Gastrocnemius medialis (tissue), 4 donors: ENCODE results near the gene MAPK4. TPM values are rescaled to one million over a fixed set of nuclear protein-coding genes. Genes with fewer than 3 reads are reported as not detected.

Source experiments
- ATAC-seq, 2 donors: fragments of 150-250 bp; one replicate each; pipeline ENCODE4 v1.9.1; 2016
- DNase-seq, 2 donors: peaks; one replicate each; pipeline ENCODE4 v3.0.0-alpha.2; 2019
- H3K27ac ChIP-seq, 4 donors: fragments of 200-600 bp; sonication (generic); 1 replicate in 1 of 4; 2 replicates in 3 of 4; pipeline ENCODE4 v1.5.1; 2016 to 2018; ENCODE audit warnings: mild to moderate bottlenecking in 2 of 4, moderate library complexity in 1 of 4
- H3K27me3 ChIP-seq, 3 donors: fragments of 200-600 bp; sonication (generic) in 2 of 3; 1 replicate in 1 of 3; 2 replicates in 2 of 3; pipeline versions ENCODE4 v1.5.1 to v1.6.0; 2016 to 2019; ENCODE audit warnings: mild to moderate bottlenecking in 1 of 3, moderate library complexity in 1 of 3
- H3K36me3 ChIP-seq, 2 donors: fragments of 200-600 bp; sonication (generic) in 1 of 2; one replicate each; pipeline ENCODE4 v1.5.1; 2017 to 2018
- H3K4me1 ChIP-seq, 2 donors: fragments of 200-600 bp; sonication (generic) in 1 of 2; one replicate each; pipeline ENCODE4 v1.5.1; 2016 to 2017; ENCODE audit warnings: mild to moderate bottlenecking in 2 of 2
- H3K4me3 ChIP-seq, 4 donors: fragments of 200-600 bp; sonication (generic) in 3 of 4; 1 replicate in 1 of 4; 2 replicates in 3 of 4; pipeline ENCODE4 v1.5.1; 2016 to 2019; ENCODE audit warnings: mild to moderate bottlenecking in 2 of 4
- H3K9me3 ChIP-seq, 3 donors: fragments of 200-600 bp; sonication (generic) in 2 of 3; 1 replicate in 1 of 3; 2 replicates in 2 of 3; pipeline ENCODE4 v1.5.1; 2016 to 2019
- POLR2A ChIP-seq, 2 donors: fragments of 450-650 bp; IDR thresholded peaks; one replicate each; pipeline ENCODE4 v1.6.1; 2017; ENCODE audit warnings: antibody characterized with exemption in 2 of 2, mild to moderate bottlenecking in 2 of 2, moderate library complexity in 2 of 2
- in situ Hi-C, 4 donors: fragments of 200-750 bp; cut with MboI; loops; one replicate each; pipeline versions ENCODE4 v1.15.0 to v1.8.0; 2017; ENCODE audit warnings: low sequenced_read_pairs in 4 of 4
- intact Hi-C: fragments of 100-400 bp; cut with DNase I; formaldehyde crosslinking; loops from one replicate; pipeline ENCODE4 v1.15.1; 2023; ENCODE audit warnings: low total_unique reads
- total RNA-seq, 4 donors: library from RNA; depleted of rRNA; stranded (reverse); fragments of >200 nt; gene quantifications; one replicate each; pipeline versions ENCODE4 v1.1.0 to v1.2.3, GENCODE V29; 2016
- TF ChIP-seq, protein P1 (sequence below), 5 experiments: fragments of 450-650 bp in 3 of 5; fragments of 200-600 bp in 2 of 5; sonication (generic) in 2 of 5; IDR thresholded peaks in 4 of 5; conservative IDR thresholded peaks in 1 of 5; 1 replicate in 4 of 5; 2 replicates in 1 of 5; pipeline ENCODE4 v1.5.1; 2016 to 2019; ENCODE audit warnings: antibody characterized with exemption in 5 of 5, mild to moderate bottlenecking in 3 of 5, moderate library complexity in 3 of 5

MAPK4 gene
- total RNA-seq, 4 donors from 2014 or later: 0.68 to 2.4 (median 1.7) TPM

GRCh38 chr18:50721451-50722120 lies 161.7 kb downstream of the MAPK4 start:
- intact Hi-C loops: no loop called here
- in situ Hi-C loops: no loop called here
- no peaks in the 10 kb centered on the region for H3K36me3 ChIP-seq

DNA sequence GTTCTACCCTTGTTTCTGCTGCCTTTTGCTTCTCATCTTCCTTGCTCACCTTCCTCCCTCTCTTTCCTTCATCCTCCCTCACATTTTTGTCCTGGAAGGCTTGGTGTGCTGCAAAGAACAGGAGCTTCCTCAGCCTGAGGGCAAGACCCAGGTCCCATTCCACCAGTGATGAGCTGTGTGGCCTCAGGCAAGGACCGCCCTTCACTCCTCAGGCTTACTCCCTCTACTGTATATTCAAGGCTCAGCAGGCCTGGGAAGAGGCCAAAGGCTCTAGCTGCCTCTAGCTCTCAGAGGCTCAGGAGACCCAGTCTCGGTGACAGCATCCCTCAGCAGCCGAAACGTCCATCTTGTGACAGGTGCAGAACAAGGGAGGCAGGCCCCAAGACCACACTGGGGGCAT lies 162.4 kb downstream of the MAPK4 start:
- ATAC-seq: no peak
- in situ Hi-C loops: no loop called here

More at GRCh38 chr18:50721451-50722120, 161.7 kb downstream of the MAPK4 start:
- H3K4me3 ChIP-seq: no peak overlapping the region
- H3K9me3 ChIP-seq: no peaks in the 10 kb centered on the region
- DNase-seq: no peak
- no peak overlapping the region for H3K27ac ChIP-seq
- H3K27me3 ChIP-seq: no peaks in the 10 kb centered on the region
- TF ChIP-seq POLR2A (IDR thresholded peaks at IDR 0.05): no peak
- TF ChIP-seq, protein P1, sequence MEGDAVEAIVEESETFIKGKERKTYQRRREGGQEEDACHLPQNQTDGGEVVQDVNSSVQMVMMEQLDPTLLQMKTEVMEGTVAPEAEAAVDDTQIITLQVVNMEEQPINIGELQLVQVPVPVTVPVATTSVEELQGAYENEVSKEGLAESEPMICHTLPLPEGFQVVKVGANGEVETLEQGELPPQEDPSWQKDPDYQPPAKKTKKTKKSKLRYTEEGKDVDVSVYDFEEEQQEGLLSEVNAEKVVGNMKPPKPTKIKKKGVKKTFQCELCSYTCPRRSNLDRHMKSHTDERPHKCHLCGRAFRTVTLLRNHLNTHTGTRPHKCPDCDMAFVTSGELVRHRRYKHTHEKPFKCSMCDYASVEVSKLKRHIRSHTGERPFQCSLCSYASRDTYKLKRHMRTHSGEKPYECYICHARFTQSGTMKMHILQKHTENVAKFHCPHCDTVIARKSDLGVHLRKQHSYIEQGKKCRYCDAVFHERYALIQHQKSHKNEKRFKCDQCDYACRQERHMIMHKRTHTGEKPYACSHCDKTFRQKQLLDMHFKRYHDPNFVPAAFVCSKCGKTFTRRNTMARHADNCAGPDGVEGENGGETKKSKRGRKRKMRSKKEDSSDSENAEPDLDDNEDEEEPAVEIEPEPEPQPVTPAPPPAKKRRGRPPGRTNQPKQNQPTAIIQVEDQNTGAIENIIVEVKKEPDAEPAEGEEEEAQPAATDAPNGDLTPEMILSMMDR (IDR thresholded peaks at IDR 0.05 in 4 of 5, conservative IDR thresholded peaks at IDR 0.05 in 1 of 5): no peak
- ATAC-seq: no peak
- H3K4me1 ChIP-seq: no peaks in the 10 kb centered on the region

DNA sequence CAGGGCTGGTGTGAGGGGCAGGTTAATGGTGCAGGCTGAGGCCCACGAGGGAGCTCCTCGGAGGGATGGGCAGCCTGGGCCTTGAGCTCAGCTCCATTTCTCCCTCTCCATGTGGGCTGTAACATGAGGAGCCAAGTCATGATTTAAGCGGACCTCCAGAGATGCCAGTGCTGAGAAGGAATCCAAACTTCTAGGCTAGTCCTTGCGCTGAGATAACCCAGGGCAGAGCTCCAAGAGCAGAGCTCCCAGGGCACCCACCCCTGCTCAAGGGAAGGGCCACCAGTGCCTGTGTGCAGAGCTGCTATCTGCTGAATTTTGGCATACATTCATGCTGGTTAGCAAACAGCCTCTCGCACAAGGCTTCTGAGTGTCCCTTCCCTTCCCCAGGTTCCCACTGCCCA lies 164.9 kb downstream of the MAPK4 start:
- H3K4me1 ChIP-seq: peaks cover 9 to 11% of the 10 kb centered on the region in 2 donors
- no peak overlapping the region for H3K27ac ChIP-seq

More for the DNA sequence above, 162.4 kb downstream of the MAPK4 start:
- Histone ChIP-seq H3K27me3 (no peaks in the 10 kb centered on the region), H3K36me3 (no peaks in the 10 kb centered on the region), H3K9me3 (no peaks in the 10 kb centered on the region), H3K4me3 (no peak overlapping the region), H3K27ac (no peak overlapping the region), H3K4me1 (peaks cover 5 to 6% of the 10 kb centered on the region in 2 donors)
- TF ChIP-seq, protein P1 (IDR thresholded peaks at IDR 0.05 in 4 of 5, conservative IDR thresholded peaks at IDR 0.05 in 1 of 5): no peak
- TF ChIP-seq POLR2A (IDR thresholded peaks at IDR 0.05): no peak
- intact Hi-C loops: no loop called here
- DNase-seq: no peak

GRCh38 chr18:50726960-50727589 lies 167.2 kb downstream of the MAPK4 start:
- H3K9me3 ChIP-seq: no peaks in the 10 kb centered on the region
- ATAC-seq: no peak
- H3K36me3 ChIP-seq: no peaks in the 10 kb centered on the region
- H3K4me3 ChIP-seq: no peak overlapping the region
- H3K4me1 ChIP-seq: peaks cover 9 to 11% of the 10 kb centered on the region in 2 donors
- in situ Hi-C loops: no loop called here
- DNase-seq: no peak
- intact Hi-C loops: no loop called here
- H3K27me3 ChIP-seq: no peaks in the 10 kb centered on the region
- no peak overlapping the region for H3K27ac ChIP-seq
- no peak for TF ChIP-seq POLR2A (IDR thresholded peaks at IDR 0.05)
- TF ChIP-seq, protein P1 (IDR thresholded peaks at IDR 0.05 in 4 of 5, conservative IDR thresholded peaks at IDR 0.05 in 1 of 5): no peak

More for the DNA sequence above, 164.9 kb downstream of the MAPK4 start:
- in situ Hi-C loops: no loop called here
- H3K27me3 ChIP-seq: no peaks in the 10 kb centered on the region
- no peak overlapping the region for H3K4me3 ChIP-seq
- H3K9me3 ChIP-seq: no peaks in the 10 kb centered on the region
- no peak for DNase-seq
- no peaks in the 10 kb centered on the region for H3K36me3 ChIP-seq
- TF ChIP-seq, protein P1 (IDR thresholded peaks at IDR 0.05 in 4 of 5, conservative IDR thresholded peaks at IDR 0.05 in 1 of 5): no peak
- no peak for TF ChIP-seq POLR2A (IDR thresholded peaks at IDR 0.05)
- ATAC-seq: no peak
- intact Hi-C loops: no loop called here
